Caki2 (cell line): Measurements from ENCODE around the gene YAP1. TPM values are rescaled to one million over a fixed set of nuclear protein-coding genes. Genes with fewer than 3 reads are reported as not detected.

Experiments used
- DNase-seq: peaks from one replicate; pipeline ENCODE4 v3.0.0-alpha.2; 2015; ENCODE audit warnings: low read depth
- in situ Hi-C: cut with HindIII; loops from 2 replicates; pipeline ENCODE4 v1.10.0; 2016; ENCODE audit warnings: low sequenced_read_pairs, low pct_unique_long_range_greater_than_20kb, mixed read lengths
- total RNA-seq: library from RNA; depleted of rRNA; stranded (reverse); fragments of >200 nt; shearing (Covaris generic); gene quantifications from 2 replicates; pipeline ENCODE4 v1.2.3, GENCODE V29; 2014; ENCODE audit warnings: low replicate concordance

Gene YAP1
- total RNA-seq, 1 experiment from 2014 or later = 16.8 TPM

GRCh38 chr11:102225689-102226568 lies 115.7 kb downstream of the YAP1 start:
- in situ Hi-C loops = no loop called here
- peak; percentile 46 for DNase-seq

GRCh38 chr11:102226702-102227490 lies 116.6 kb downstream of the YAP1 start:
- DNase-seq = no peak
- in situ Hi-C loops = no loop called here

- DNase-seq = no peak
- in situ Hi-C loops = no loop called here
Measured at GRCh38 chr11:102229510-102230123, 119.4 kb downstream of the YAP1 start.

GRCh38 chr11:102230186-102230585 lies 119.9 kb downstream of the YAP1 start:
- in situ Hi-C loops = no loop called here
- DNase-seq = no peak

GRCh38 chr11:102230911-102231310 lies 120.7 kb downstream of the YAP1 start:
- no peak for DNase-seq
- in situ Hi-C loops = no loop called here

- in situ Hi-C loops = no loop called here
- no peak for DNase-seq
Measured at GRCh38 chr11:102234779-102235439, 124.7 kb downstream of the YAP1 start.

GRCh38 chr11:102237096-102237735 lies 127.0 kb downstream of the YAP1 start:
- in situ Hi-C loops = no loop called here
- no peak for DNase-seq

GRCh38 chr11:102238391-102238821 lies 128.2 kb downstream of the YAP1 start:
- in situ Hi-C loops = no loop called here
- DNase-seq = no peak

GRCh38 chr11:102239448-102239847 lies 129.2 kb downstream of the YAP1 start:
- no peak for DNase-seq
- in situ Hi-C loops = no loop called here

GRCh38 chr11:102239911-102240310 lies 129.7 kb downstream of the YAP1 start:
- in situ Hi-C loops = no loop called here
- no peak for DNase-seq

GRCh38 chr11:102240502-102240901 lies 130.3 kb downstream of the YAP1 start:
- in situ Hi-C loops = no loop called here
- DNase-seq = no peak

GRCh38 chr11:102241026-102241425 lies 130.8 kb downstream of the YAP1 start:
- in situ Hi-C loops = no loop called here
- DNase-seq = peak; percentile 10

GRCh38 chr11:102243399-102243884 lies 133.2 kb downstream of the YAP1 start:
- in situ Hi-C loops = no loop called here
- DNase-seq = no peak

GRCh38 chr11:102244681-102245409 lies 134.6 kb downstream of the YAP1 start:
- in situ Hi-C loops = no loop called here
- no peak for DNase-seq

- in situ Hi-C loops = no loop called here
- DNase-seq = no peak
Measured at GRCh38 chr11:102251423-102251822, 141.2 kb downstream of the YAP1 start.

- no peak for DNase-seq
- in situ Hi-C loops = no loop called here
Measured at GRCh38 chr11:102252339-102252891, 142.2 kb downstream of the YAP1 start.
